ENCODE measurements around the gene TERT.
"Not testable (repeated sequence)": the region's sequence is repeated elsewhere in the genome, so short reads cannot be mapped to it uniquely, and the experiment has no call there.

The TERT gene

DNA sequence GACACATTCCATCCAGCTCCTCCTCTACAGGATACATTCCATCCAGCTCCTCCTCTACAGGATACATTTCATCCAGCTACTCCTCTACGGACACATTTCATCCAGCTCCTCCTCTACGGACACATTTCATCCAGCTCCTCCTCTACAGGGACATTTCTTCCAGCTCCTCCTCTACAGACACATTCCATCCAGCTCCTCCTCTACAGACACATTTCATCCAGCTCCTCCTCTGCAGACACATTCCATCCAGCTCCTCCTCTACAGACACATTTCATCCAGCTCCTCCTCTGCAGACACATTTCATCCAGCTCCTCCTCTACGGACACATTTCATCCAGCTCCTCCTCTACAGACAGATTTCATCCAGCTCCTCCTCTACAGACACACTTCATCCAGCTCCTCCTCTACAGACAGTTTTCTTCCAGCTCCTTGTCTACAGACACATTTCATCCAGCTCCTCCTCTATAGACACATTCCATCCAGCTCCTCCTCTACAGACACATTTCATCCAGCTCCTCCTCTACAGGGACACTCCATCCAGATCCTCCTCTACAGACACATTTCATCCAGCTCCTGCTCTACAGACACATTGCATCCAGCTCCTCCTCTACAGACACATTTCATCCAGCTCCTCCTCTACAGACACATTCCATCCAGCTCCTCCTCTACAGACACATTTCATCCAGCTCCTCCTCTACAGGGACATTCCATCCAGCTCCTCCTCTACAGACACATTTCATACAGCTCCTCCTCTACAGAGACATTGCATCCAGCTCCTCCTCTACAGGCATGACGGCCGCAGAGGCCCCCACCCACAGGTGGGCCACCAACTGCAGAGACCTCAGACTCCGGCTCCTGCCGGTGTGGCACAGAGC is 33.6 kb upstream of the TERT start:
- peak overlapping the region; percentile 57 for H3K27ac ChIP-seq (replicated peaks; ENCODE audit: low read length)

DNA sequence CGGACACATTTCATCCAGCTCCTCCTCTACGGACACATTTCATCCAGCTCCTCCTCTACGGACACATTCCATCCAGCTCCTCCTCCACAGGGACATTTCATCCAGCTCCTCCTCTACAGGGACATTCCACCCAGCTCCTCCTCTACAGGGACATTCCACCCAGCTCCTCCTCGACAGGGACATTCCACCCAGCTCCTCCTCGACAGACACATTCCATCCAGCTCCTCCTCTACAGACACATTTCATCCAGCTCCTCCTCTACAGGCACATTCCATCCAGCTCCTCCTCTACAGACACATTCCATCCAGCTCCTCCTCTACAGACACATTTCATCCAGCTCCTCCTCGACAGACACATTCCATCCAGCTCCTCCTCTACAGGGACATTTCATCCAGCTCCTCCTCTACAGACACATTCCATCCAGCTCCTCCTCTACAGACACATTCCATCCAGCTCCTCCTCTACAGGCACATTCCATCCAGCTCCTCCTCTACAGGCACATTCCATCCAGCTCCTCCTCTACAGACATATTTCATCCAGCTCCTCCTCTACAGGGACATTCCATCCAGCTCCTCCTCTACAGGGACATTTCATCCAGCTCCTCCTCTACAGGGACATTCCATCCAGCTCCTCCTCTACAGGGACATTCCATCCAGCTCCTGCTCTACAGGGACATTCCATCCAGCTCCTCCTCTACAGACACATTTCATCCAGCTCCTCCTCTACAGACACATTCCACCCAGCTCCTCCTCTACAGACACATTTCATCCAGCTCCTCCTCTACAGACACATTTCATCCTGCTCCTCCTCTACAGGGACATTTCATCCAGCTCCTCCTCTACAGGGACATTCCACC is 32.3 kb upstream of the TERT start:
- not testable (repeated sequence) for H3K4me3 ChIP-seq (ENCODE audit: low read length in 2 of 2); H2AK5ac ChIP-seq (ENCODE audit: low read depth, low read length); DNase-seq (ENCODE audit: low spot score); H3K4ac ChIP-seq (ENCODE audit: low read length); H3K18ac ChIP-seq (ENCODE audit: low read length); H3K9ac ChIP-seq (ENCODE audit: low read depth, low read length, poor library complexity); H3K14ac ChIP-seq (ENCODE audit: low read length); H4K8ac ChIP-seq (ENCODE audit: low read depth, low read length); H3K27me3 ChIP-seq (ENCODE audit: control insufficient read depth in 3 of 3, insufficient read depth in 3 of 3, low read depth in 1 of 3, low read length in 3 of 3); H2AFZ ChIP-seq (ENCODE audit: low read length); H3K9me3 ChIP-seq (replicated peaks in 1 of 2; ENCODE audit: control insufficient read depth in 2 of 2, insufficient read depth in 1 of 2, low read depth in 1 of 2, low read length in 2 of 2); H2BK12ac ChIP-seq (ENCODE audit: low read length); H4K91ac ChIP-seq (ENCODE audit: low read depth, low read length, poor library complexity); H2BK5ac ChIP-seq (ENCODE audit: low read length); H3K23ac ChIP-seq (ENCODE audit: low read depth, low read length, poor library complexity); H3K4me1 ChIP-seq (ENCODE audit: control insufficient read depth in 2 of 2, insufficient read depth in 1 of 2, low read depth in 1 of 2, low read length in 2 of 2); H3K4me2 ChIP-seq (ENCODE audit: insufficient read depth, low read length, poor library complexity, severe bottlenecking); H2BK120ac ChIP-seq (ENCODE audit: low read depth, low read length); H2BK15ac ChIP-seq (ENCODE audit: low read length)
- Histone ChIP-seq H3K36me3 (replicated peaks in 1 of 2; ENCODE audit: control insufficient read depth in 2 of 2, insufficient read depth in 2 of 2, low read length in 2 of 2) (peaks cover 39 to 67% of the 10 kb centered on the region in 2 donors), H3K79me1 (ENCODE audit: low read depth, low read length) (peaks cover 14% of the 10 kb centered on the region), H3K27ac (replicated peaks; ENCODE audit: low read length) (peak overlapping the region; percentile 73)
- no CpG with 5 or more reads among the region's 6 CpGs for whole genome bisulfite sequencing, 2 donors (ENCODE audit: extremely low coverage in 2 of 2, insufficient read length in 2 of 2, insufficient replicate concordance in 1 of 2)

More for the DNA sequence above, 33.6 kb upstream of the TERT start:
- not testable (repeated sequence) for H3K4me2 ChIP-seq (ENCODE audit: insufficient read depth, low read length, poor library complexity, severe bottlenecking); H2AFZ ChIP-seq (ENCODE audit: low read length); H2AK5ac ChIP-seq (ENCODE audit: low read depth, low read length); H3K4me3 ChIP-seq (ENCODE audit: low read length in 2 of 2); H2BK5ac ChIP-seq (ENCODE audit: low read length); H3K4me1 ChIP-seq (ENCODE audit: control insufficient read depth in 2 of 2, insufficient read depth in 1 of 2, low read depth in 1 of 2, low read length in 2 of 2); H3K9me3 ChIP-seq (replicated peaks in 1 of 2; ENCODE audit: control insufficient read depth in 2 of 2, insufficient read depth in 1 of 2, low read depth in 1 of 2, low read length in 2 of 2); H2BK120ac ChIP-seq (ENCODE audit: low read depth, low read length); H3K4ac ChIP-seq (ENCODE audit: low read length); H4K8ac ChIP-seq (ENCODE audit: low read depth, low read length); H2BK15ac ChIP-seq (ENCODE audit: low read length); H3K18ac ChIP-seq (ENCODE audit: low read length); H2BK12ac ChIP-seq (ENCODE audit: low read length); H3K27me3 ChIP-seq (ENCODE audit: control insufficient read depth in 3 of 3, insufficient read depth in 3 of 3, low read depth in 1 of 3, low read length in 3 of 3); H3K9ac ChIP-seq (ENCODE audit: low read depth, low read length, poor library complexity); DNase-seq (ENCODE audit: low spot score); H3K14ac ChIP-seq (ENCODE audit: low read length); H4K91ac ChIP-seq (ENCODE audit: low read depth, low read length, poor library complexity); H3K23ac ChIP-seq (ENCODE audit: low read depth, low read length, poor library complexity)
- H3K79me1 ChIP-seq (ENCODE audit: low read depth, low read length), result peaks cover 11% of the 10 kb centered on the region
- no CpG with 5 or more reads among the region's 7 CpGs for WGBS, 2 donors (ENCODE audit: extremely low coverage in 2 of 2, insufficient read length in 2 of 2, insufficient replicate concordance in 1 of 2)
- H3K36me3 ChIP-seq (replicated peaks in 1 of 2; ENCODE audit: control insufficient read depth in 2 of 2, insufficient read depth in 2 of 2, low read length in 2 of 2), result peaks cover 39 to 64% of the 10 kb centered on the region in 2 donors

DNA sequence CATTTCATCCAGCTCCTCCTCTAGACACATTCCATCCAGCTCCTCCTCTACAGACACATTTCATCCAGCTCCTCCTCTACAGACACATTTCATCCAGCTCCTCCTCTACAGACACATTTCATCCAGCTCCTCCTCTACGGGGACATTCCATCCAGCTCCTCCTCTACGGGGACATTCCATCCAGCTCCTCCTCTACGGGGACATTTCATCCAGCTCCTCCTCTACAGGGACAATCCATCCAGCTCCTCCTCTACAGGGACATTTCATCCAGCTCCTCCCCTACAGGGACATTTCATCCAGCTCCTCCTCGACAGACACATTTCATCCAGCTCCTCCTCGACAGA is 31.6 kb upstream of the TERT start:
- not testable (repeated sequence) for H3K9ac ChIP-seq (ENCODE audit: low read depth, low read length, poor library complexity); H2AFZ ChIP-seq (ENCODE audit: low read length); H3K4me1 ChIP-seq (ENCODE audit: control insufficient read depth in 2 of 2, insufficient read depth in 1 of 2, low read depth in 1 of 2, low read length in 2 of 2); DNase-seq (ENCODE audit: low spot score); H2BK15ac ChIP-seq (ENCODE audit: low read length); H3K4me2 ChIP-seq (ENCODE audit: insufficient read depth, low read length, poor library complexity, severe bottlenecking); H4K8ac ChIP-seq (ENCODE audit: low read depth, low read length); H3K27ac ChIP-seq (replicated peaks; ENCODE audit: low read length); H3K9me3 ChIP-seq (replicated peaks in 1 of 2; ENCODE audit: control insufficient read depth in 2 of 2, insufficient read depth in 1 of 2, low read depth in 1 of 2, low read length in 2 of 2); H3K4ac ChIP-seq (ENCODE audit: low read length); H3K23ac ChIP-seq (ENCODE audit: low read depth, low read length, poor library complexity); H3K27me3 ChIP-seq (ENCODE audit: control insufficient read depth in 3 of 3, insufficient read depth in 3 of 3, low read depth in 1 of 3, low read length in 3 of 3); H4K91ac ChIP-seq (ENCODE audit: low read depth, low read length, poor library complexity); H3K18ac ChIP-seq (ENCODE audit: low read length); H2BK12ac ChIP-seq (ENCODE audit: low read length); H3K4me3 ChIP-seq (ENCODE audit: low read length in 2 of 2); H3K14ac ChIP-seq (ENCODE audit: low read length); H2AK5ac ChIP-seq (ENCODE audit: low read depth, low read length); H2BK5ac ChIP-seq (ENCODE audit: low read length); H2BK120ac ChIP-seq (ENCODE audit: low read depth, low read length)
- peaks cover 14% of the 10 kb centered on the region for H3K79me1 ChIP-seq (ENCODE audit: low read depth, low read length)
- no CpG with 5 or more reads among the region's 5 CpGs for WGBS, 2 donors (ENCODE audit: extremely low coverage in 2 of 2, insufficient read length in 2 of 2, insufficient replicate concordance in 1 of 2)
- H3K36me3 ChIP-seq (replicated peaks in 1 of 2; ENCODE audit: control insufficient read depth in 2 of 2, insufficient read depth in 2 of 2, low read length in 2 of 2), result peaks cover 37 to 67% of the 10 kb centered on the region in 2 donors
